GM18520 (cell line): Measurements from ENCODE around the gene TRAF1.

ENCODE experiments used
- ATAC-seq: cut with Tn5 transposase; IDR thresholded peaks from one replicate; pipeline ENCODE4 v1.9.1; 2021; ENCODE audit not compliant: unreplicated experiment

TRAF1 gene

GRCh38 chr9:120853198-120853597, 73.4 kb downstream of the TRAF1 start:
- ATAC-seq, result no peak
